HG03378 (cell line): ENCODE data around the gene WIPF1.
"Not testable (repeated sequence)": the region's sequence is repeated elsewhere in the genome, so short reads cannot be mapped to it uniquely, and the experiment has no call there.

Source experiments
- ATAC-seq: cut with Tn5 transposase; IDR thresholded peaks from one replicate; pipeline ENCODE4 v1.9.1; 2021; ENCODE audit warnings: mild to moderate bottlenecking, moderate library complexity; ENCODE audit not compliant: unreplicated experiment

The WIPF1 gene

DNA sequence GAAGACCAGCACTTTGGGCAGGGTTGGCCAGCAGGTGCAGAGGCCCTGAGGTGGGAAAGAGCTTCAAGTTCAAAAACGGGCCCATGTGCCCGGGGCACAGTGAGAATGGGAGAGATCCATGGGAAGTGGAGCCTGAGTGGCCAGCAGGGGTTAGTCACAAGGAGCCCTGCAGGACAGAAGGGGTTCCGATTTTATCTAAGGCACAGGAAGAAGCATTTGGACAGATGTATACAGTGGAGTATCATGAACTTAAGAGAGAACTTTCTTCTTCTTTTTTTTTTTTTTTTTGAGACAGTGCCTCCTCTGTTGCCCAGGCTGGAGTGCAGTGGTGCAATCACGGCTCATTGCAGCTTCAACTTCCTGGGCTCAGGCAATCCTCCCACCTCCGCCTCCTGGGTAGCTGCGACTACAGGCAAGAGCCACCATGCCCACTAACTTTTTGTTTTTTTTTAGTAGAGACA, 24.0 kb downstream of the WIPF1 start:
- no peak for ATAC-seq

DNA sequence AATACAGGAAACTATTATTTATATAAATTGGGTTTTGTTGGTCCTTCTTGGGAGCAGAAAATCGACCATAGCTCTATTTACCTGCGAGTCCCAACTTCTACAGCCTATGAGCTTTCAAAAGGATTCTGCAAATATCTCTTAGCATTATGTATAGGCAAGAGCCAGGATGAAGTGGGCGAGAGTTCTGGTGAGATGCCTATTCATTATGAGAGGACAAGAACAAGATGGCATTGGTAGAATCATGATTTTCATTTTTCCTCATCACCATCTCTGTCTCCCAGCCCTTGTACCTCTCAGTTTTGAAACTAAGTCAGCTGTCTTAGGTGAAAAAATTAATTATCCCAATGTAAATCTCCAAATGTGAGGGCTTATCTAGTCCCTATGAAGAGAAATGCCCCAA, 25.0 kb downstream of the WIPF1 start:
- no peak for ATAC-seq

DNA sequence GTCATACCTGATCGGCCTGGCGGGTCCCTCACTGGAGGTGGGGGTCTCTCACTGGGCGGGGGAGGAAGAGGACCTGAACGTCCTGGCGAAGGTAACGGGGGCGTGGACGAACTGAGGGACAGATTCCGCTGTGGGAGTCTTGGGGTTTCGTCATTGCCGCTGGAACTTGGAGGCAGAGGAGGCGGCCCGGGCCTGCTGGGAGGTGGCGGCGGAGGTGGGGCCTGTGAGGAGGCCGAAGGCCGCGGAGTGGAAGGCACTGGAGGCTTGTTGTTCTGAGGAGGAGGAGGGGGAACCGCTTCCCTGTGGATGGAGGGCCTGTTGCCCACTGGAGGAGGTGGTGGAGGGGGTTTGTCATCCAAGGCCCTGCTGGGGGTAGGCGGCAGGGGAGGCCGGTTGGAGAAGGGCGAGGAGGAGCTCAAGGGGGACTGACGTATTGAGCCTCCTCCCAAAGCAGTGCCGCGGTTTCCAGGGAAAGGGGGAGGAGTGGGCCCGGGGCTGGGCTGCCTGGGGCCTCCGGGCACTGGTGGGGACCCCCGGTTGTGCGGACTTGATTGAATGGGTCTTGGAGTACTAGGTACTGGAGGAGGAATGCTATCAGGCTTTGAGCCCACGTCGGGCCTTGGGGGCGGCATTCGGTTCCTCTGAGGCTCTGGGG, 25.8 kb downstream of the WIPF1 start:
- ATAC-seq: no peak

DNA sequence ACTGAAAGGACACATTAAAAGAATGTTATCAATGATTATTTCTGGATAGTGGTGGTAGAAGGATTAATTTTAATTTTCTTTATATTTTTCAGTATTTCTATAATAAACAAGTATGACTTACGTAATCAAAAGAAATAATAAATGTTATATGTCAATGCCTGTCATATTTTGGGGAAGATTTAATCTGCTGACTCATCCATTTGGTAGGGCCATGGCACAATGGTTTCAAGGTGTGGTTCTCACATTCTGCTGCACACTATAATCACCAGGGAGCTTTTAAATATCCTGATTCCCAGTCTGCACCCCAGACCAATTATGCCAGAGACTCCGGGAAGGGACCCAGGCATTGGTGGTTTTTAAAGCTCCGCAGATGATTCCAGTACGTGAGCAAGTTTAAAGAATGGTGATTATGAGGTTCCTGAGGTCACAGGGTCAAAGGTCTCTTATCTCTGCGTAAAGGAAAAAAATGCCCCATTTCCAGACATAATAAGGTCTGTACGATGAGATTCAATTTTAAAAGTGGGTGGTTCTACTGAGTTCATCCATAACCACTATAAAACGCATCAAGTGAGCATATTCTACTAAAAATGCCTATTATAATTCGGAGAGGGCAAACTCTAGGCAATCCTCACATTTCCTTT, 27.2 kb downstream of the WIPF1 start:
- ATAC-seq: no peak

DNA sequence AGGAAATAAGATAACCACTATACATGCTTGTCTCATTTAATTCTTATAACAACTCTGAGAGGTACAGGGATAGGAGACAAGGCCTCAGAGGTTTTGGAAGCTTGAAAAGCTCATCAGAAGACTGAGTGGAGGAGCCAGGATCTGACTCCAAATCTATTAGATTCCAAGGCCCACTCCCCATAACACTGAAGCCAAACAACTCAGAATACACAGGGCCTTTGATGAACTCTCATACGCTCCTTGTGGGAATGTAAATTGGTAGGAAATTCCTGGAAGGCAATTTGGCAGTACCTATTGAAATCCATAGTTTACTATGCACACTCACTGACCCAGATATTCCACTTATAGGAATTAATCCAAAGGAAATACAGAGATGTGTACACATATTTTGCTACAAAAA, 27.9 kb downstream of the WIPF1 start:
- ATAC-seq: no peak

DNA sequence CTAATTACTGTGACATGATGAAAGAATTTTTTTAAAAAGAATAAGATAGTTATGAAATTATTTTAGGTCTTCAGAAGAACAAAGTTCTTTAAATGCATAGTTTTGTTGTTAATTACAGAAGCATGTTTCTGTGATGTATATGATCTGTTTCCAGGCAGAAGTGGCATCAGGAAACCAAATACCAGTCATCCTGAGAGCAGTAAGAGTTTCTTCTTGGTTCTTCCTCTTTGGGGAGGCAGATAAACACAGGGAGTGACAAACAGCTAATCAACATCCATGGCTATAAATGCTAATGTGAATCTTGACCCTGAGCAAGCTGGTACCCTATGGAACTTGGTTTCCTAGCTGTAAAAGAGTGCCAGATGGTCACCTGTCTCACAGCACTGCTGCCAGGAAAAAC, 29.2 kb downstream of the WIPF1 start:
- ATAC-seq: no peak

DNA sequence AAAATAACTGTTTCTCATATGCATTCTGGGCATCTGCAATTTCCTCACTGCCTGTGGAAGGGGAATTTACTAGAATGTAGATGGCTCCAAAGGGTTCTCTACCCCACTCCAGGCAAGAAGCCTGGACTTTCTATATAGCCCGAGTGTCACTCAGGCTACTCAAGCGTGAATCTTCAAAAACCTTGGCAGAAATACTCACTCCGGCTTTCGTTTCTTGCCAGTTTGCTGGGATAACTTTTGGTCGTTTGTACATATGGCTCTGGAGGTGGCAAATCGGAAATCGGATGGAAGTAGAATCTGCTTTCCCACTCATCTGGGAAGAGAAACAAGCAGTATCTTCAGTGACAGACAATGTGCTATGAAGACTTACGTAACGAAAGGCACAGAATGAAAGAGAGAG, 30.7 kb downstream of the WIPF1 start:
- no peak for ATAC-seq

DNA sequence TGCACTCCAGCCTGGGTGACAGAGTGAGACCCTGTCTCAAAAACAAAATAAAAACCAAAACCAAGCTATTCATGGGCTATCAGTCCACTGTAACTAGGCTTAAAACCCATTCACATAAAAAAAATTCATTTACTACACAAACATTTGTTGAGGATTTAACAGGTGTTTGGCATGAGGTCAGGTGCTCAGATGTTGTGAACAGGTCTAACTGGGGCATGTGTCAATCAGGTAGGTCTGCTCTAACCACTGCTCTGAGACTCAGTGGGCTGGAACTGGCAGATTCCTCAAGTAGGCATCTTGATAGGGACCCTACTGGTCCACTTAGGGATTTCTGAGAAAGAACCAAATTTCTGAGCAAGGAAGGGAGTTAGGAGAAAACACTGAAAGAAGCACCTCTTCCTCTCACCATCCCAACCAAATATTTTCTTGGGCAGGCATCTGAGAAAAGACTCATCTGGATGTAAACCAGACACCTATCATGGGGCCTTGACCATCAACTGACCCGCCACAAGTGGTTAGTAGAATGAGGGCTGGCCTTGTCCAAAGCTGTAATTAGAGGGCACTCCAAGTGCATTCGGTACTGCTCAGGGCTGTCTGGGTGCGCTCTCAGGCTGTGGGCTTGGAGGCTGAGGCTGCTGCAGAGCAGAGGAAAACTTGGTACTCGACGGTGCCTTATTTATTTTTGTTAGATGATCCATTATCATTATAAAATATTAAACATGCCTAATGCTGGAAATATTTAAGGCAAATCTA, 33.9 kb downstream of the WIPF1 start:
- ATAC-seq: no peak

DNA sequence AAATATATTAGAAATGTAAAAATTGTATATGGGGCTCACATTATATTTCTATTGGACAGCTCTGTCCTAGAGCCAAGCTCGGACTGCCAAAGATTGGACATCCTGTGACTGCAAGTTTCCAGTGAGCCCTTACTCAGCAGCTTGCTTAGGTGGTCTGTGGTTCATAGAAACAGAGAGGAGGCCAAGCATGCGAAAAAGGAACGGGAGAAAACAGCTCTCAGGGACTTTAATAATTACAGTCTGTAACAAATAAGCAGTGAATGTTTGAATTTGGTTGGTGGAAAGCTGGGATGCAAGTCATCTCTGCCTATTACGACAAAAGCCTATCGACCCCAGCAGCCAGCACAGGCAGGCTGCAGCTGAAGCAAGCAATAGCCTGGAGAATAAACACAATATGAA, 35.6 kb downstream of the WIPF1 start:
- ATAC-seq: no peak

DNA sequence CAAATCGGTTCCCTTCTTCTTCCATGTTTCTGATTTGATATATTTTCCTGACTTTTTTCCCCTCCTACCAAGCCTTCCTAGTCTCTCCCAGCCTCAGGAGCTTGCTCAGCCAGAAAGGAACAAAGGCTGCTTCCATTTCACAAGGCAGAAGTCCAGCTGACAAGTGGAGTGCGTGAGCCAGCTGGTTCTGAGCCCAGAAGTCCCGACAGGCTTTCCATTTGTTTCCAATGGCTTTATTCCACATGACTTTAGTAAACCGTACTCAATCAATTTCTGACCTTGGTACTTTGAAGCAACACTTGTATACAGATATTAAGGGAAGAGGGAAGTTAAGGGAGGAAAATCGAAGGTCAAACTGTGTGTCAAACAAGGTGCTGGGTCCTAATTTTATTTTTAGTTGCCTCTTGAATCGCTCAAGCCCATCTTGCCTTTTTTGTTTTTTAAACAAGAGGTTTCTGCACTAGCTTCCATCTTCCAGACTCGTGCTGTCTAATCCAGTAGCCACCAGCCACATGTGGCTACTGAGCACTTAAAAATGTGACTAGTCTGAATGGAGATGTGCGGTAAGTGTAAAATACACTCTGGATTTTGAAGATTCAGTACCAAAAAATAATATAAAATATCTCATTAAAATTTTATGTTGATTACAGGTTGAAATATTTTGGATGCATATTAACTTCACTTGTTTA, 36.2 kb downstream of the WIPF1 start:
- ATAC-seq: no peak

DNA sequence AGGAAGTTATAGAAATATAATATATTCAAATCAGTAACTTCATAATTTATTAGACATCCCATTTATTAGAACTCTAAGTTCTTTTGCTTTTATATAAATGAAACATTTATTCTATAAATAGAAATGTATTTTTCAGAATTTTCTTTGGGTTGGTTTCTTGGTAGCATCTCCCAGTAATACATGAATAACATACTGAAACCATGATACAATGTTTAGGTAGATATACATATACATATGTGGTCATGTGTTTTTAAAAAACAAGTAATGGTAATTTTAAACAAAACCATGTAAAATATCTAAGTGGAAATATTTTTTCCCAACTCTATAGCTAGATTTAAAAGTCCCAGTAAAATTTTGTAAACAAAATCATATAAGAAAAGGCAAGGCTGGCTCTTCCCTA, 36.9 kb downstream of the WIPF1 start:
- ATAC-seq: no peak

DNA sequence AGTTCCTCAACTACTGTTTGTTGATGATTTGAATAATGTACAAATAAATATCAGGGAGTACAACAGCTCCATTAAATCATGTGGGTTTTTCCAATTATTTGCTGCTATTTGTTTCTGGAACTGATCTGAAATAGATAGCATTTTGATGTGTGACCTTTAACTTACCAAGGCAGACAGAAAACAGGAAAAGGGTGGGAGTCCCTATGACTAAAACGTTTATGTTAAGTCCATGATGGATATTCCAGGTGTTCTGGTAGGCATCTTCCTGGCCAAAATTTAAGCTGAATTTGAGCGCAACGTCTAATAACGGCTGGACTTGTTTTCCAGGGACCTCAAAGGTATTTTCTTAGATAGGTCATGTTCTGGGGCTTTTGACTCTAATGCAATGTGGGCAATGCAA, 41.6 kb downstream of the WIPF1 start:
- ATAC-seq: no peak

DNA sequence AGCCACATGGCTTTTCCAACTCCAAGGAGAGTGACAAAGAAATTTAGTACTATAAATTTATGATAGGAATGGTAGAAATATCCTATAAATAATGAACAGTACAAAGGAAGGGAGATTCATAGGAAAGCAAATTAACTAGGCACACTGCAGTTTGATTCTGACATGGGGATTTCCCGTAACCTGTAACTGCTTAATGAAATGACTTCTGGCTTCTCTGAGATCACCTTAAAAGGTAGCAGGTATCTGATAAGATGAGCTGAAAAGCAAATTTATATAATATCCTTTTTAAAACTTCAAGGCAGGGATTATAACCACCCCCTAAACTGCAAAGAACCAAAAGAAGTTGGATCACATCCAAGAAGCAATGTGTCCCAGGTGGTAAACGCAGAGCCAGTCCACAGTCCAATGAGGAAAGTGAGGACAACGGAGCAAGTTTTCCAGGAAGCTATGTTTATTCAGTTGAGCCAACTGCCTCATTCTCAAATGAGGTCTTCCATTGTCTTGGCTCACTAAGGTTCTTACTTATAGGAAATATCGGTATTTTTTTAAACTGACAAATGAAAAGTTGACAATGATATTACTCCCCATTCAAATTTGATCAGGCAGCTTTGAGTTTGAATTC, 43.0 kb downstream of the WIPF1 start:
- ATAC-seq: no peak

DNA sequence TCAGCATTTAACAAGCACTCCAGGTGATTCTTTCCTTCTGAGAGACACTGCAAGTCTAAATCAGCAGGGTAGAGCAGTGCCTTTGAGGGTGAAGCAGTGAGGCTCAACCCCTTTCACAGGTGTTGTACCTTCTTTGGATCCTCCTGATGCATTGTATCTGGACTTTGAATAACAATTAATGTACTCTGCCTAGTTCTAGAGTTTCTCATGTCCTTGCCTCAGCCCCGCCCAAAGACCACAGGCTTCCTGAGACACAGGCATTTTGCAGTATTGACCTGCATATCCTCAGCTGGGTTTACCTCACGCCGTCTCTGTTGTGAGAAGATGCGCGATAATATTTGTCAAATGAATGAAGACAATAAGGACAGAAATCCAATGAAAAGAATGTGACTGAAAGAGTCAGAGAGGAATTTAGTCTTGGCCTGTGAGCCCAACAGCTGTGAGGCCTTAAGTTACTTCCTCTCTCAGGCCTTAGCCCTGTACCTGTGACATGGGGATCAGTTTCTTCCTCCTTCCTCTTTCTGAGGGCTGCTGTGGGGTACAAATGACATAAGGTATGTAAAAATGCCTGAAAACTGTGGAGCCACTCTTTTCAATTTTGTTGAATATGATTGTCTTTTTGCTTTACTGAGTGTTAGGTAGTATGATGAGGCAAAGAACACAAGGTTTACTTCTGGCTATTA, 43.7 kb downstream of the WIPF1 start:
- no peak for ATAC-seq

DNA sequence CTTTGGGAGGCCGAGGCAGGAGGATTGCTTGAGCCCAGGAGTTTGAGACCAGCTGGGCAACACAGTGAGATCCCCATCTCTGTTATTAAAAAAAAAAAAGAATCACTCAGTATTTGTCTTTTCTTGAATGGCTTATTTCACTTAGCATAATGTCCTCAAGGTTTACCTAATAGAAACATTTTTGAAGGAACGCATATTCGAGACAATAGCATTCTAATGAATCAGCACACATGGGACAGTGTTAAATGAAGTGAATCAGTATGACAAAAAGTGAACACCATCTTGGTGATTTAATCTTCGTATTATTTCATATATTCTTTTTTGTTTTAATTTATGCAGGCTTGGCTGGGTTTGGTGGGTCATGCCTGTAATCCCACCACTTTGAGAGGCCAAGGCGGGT, 44.7 kb downstream of the WIPF1 start:
- ATAC-seq: no peak

DNA sequence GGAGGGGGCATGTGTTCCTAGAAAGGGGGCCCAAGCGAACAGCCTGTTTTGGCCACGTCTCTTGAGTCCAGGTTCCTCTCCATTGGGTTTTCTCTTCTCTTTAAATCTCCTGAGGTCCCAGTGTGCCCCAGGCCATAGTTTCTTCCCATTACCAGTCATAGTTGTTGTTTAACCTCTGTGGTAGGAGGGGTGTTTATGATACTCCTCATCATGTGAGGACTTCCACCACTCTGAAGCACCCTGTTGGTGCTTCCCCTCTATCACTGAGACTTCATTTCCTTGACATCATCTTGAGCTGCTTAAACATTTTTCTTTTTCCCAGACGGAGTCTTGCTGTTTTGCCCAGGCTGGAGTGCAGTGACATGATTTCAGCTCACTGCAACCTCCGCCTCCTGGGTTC, 45.9 kb downstream of the WIPF1 start:
- ATAC-seq: no peak

DNA sequence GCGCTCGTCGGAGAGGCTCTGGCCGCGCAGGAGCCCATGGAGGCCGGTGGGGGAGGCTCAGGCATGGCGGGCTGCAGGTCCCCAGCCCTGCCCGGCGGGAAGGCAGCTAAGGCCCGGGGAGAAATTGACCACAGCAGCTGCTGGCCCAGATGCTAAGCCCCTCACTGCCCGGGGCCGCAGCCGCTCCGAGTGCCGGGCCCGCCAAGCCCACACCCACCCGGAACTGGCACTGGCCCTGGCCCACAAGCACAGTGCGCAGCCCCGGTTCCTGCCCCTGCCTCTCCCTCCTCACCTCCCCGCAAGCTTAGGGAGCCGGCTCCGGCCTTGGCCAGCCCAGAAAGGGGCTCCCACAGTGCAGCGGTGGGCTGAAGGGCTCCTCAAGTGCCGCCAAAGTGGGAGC, 49.0 kb downstream of the WIPF1 start:
- ATAC-seq: not testable (repeated sequence)

DNA sequence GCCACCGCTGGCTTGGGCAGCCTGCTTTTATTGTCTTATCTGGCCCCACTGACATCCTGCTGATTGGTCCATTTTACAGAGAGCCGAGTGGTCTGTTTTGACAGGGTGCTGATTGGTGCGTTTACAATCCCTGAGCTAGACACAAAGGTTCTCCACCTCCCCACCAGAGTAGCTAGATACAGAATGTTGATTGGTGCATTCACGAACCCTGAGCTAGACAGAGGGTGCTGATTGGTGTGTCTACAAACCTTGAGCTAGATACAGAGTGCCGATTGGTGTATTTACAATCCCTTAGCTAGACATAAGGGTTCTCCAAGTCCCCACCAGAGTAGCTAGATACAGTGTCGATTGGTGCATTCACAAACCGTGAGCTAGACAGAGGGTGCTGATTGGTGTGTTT, 49.6 kb downstream of the WIPF1 start:
- ATAC-seq: not testable (repeated sequence)

DNA sequence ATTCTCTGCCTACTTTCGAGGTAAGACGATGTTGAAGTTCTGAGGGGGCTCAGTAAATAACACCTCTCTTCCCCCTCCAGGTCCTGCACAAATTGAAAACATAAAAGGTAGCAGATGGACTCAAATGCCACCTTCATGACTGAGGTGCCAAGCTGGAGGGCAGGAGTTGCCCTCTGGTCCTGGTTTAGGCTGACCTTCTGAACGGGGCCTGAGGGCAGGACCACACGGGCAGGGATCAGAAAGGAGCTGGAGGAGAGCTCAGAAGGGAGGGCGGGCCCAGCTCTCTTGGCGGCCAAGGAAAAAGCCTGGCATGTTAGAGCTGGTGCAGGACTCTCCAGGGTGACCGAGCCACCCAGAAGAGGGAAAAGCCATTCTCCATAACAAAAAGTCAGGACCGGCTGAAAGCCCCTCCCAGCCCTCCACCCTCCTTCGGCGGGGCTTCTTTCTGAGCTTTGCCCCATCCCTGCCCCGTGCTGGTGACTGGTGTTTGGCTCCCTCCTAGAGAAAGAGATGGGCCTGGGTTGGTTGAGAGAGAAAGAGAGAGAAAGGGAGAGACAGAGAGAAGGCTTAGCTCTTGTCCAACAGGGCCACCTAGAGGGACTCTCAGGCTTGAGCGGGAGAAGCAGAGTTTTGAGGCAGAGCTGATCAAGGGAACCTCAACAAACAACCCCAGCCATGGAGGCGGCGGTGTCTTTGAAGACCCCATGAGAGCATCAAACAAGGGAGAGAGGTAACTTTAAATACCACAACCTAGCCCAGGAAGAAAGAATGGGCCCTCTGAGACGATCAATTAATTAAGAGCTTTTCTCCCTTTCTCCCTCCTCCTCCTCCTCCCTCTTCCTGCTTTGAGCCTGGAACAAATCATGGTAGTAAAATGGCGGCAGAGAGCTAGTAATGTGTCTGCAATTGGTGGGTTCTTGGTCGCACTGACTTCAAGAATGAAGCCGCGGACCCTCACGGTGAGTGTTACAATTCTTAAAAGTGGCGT, 50.8 kb downstream of the WIPF1 start:
- no peak for ATAC-seq
